ENCODE results near the gene MED16. TPM values are rescaled to one million over a fixed set of nuclear protein-coding genes. Genes with fewer than 3 reads are reported as not detected.

MED16 gene
- total RNA-seq, 1 experiment from 2014 or later = 83.1 TPM

- peaks cover 2% of the 10 kb centered on the region for H4K20me1 ChIP-seq (ENCODE audit: control insufficient read depth, insufficient read depth, insufficient read length)
- no peak overlapping the region for H2BK12ac ChIP-seq (ENCODE audit: insufficient read length, low read depth, low read length)
- no peak overlapping the region for H3K4me2 ChIP-seq (ENCODE audit: insufficient read depth, insufficient read length, low read length)
Measured at GRCh38 chr19:885536-886224, 7.3 kb downstream of the MED16 start.

More at GRCh38 chr19:885536-886224, 7.3 kb downstream of the MED16 start:
- no peaks in the 10 kb centered on the region for H3K9me3 Mint-ChIP-seq
- H3K14ac ChIP-seq (ENCODE audit: insufficient read depth, low read length) = no peak overlapping the region
- no peak overlapping the region for H2BK5ac ChIP-seq (ENCODE audit: insufficient read length, low read length)
- no peaks in the 10 kb centered on the region for H3K79me2 ChIP-seq (ENCODE audit: insufficient read depth, low read length)
- no peak overlapping the region for H3T11ph ChIP-seq (ENCODE audit: low read length)
- H3K56ac ChIP-seq (ENCODE audit: insufficient read length, low read depth, low read length) = no peak overlapping the region
- no peak overlapping the region for H2BK15ac ChIP-seq (ENCODE audit: low read depth, low read length)
- no peaks in the 10 kb centered on the region for H3K23me2 ChIP-seq (ENCODE audit: insufficient read length, low read depth, low read length, poor library complexity, severe bottlenecking)
- H2AFZ ChIP-seq (ENCODE audit: low read length) = no peak overlapping the region
- H4K8ac ChIP-seq (replicated peaks; ENCODE audit: insufficient read length, low read depth, low read length) = no peak overlapping the region
- H4K91ac ChIP-seq (ENCODE audit: insufficient read length, low read depth, low read length) = no peak overlapping the region
- peaks cover 16 to 65% (median 53%) of the 10 kb centered on the region in 3 experiments for H3K36me3 Mint-ChIP-seq (ENCODE audit: insufficient read depth in 1 of 3, low read depth in 3 of 3)
- no peak for DNase-seq
- no peak overlapping the region for H3K18ac ChIP-seq (ENCODE audit: insufficient read length, low read depth, low read length)
- no peak overlapping the region for H3K4me3 Mint-ChIP-seq
- H3K27me3 Mint-ChIP-seq (ENCODE audit: low read depth) = no peaks in the 10 kb centered on the region
- no CpG with 5 or more reads among the region's 64 CpGs for WGBS (ENCODE audit: extremely low coverage, insufficient read length, low lambda C conversion rate)
- H2AK5ac ChIP-seq (ENCODE audit: insufficient read length, low read length) = no peak overlapping the region
- H2BK120ac ChIP-seq (ENCODE audit: low read depth, low read length, poor library complexity, severe bottlenecking) = no peak overlapping the region
- H2BK20ac ChIP-seq (ENCODE audit: low read depth, low read length, poor library complexity, severe bottlenecking) = no peak overlapping the region
- no peak overlapping the region for H3K23ac ChIP-seq (ENCODE audit: insufficient read length, low read depth, low read length)
- no peaks in the 10 kb centered on the region for H3K4me1 ChIP-seq (ENCODE audit: insufficient read depth, low read length)
- H3K4me1 Mint-ChIP-seq = no peaks in the 10 kb centered on the region
- H3K4ac ChIP-seq (ENCODE audit: low read depth, low read length) = no peak overlapping the region
- TF ChIP-seq, protein P1, sequence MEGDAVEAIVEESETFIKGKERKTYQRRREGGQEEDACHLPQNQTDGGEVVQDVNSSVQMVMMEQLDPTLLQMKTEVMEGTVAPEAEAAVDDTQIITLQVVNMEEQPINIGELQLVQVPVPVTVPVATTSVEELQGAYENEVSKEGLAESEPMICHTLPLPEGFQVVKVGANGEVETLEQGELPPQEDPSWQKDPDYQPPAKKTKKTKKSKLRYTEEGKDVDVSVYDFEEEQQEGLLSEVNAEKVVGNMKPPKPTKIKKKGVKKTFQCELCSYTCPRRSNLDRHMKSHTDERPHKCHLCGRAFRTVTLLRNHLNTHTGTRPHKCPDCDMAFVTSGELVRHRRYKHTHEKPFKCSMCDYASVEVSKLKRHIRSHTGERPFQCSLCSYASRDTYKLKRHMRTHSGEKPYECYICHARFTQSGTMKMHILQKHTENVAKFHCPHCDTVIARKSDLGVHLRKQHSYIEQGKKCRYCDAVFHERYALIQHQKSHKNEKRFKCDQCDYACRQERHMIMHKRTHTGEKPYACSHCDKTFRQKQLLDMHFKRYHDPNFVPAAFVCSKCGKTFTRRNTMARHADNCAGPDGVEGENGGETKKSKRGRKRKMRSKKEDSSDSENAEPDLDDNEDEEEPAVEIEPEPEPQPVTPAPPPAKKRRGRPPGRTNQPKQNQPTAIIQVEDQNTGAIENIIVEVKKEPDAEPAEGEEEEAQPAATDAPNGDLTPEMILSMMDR (conservative IDR thresholded peaks at IDR 0.05) = no peak
- H3K27ac ChIP-seq (ENCODE audit: insufficient read length, low read depth, low read length) = no peak overlapping the region
- no peaks in the 10 kb centered on the region for H3K9me3 ChIP-seq (ENCODE audit: control insufficient read depth, low read depth, low read length)
- no peak overlapping the region for H3K27ac Mint-ChIP-seq
- H3K79me1 ChIP-seq (ENCODE audit: insufficient read depth, low read depth, low read length, poor library complexity, severe bottlenecking) = no peaks in the 10 kb centered on the region
- H3K9ac ChIP-seq (ENCODE audit: extremely low read depth, insufficient read length, low read length) = no peak overlapping the region
- H3K27me3 ChIP-seq (ENCODE audit: insufficient read depth, low read length) = no peaks in the 10 kb centered on the region
- H4K5ac ChIP-seq (ENCODE audit: insufficient read length, low read depth, low read length) = no peak overlapping the region

All from H9 (cell line).